Colonic mucosa (tissue), 4 donors: ENCODE data around the gene PLCH1. TPM values are rescaled to one million over a fixed set of nuclear protein-coding genes. Genes with fewer than 3 reads are reported as not detected.

ENCODE experiments used
- DNase-seq: peaks from one replicate; pipeline ENCODE4 v3.0.0-alpha.2; 2020
- H3K27ac ChIP-seq: fragments of 200-600 bp; one replicate; pipeline ENCODE4 v1.8.0; 2021
- H3K27me3 ChIP-seq: fragments of 200-600 bp; one replicate; pipeline ENCODE4 v1.8.0; 2021
- H3K36me3 ChIP-seq: fragments of 200-600 bp; one replicate; pipeline ENCODE4 v1.8.0; 2021
- H3K4me1 ChIP-seq: fragments of 200-600 bp; one replicate; pipeline ENCODE4 v1.8.0; 2021; ENCODE audit warnings: mild to moderate bottlenecking
- H3K4me3 ChIP-seq: fragments of 200-600 bp; one replicate; pipeline ENCODE4 v1.8.0; 2021
- H3K9ac ChIP-seq, 2 donors: one replicate each; pipeline ENCODE4 v1.7.0; 2013; ENCODE audit warnings: control low read depth in 2 of 2, low read depth in 2 of 2, low read length in 2 of 2
- H3K9me3 ChIP-seq: fragments of 200-600 bp; one replicate; pipeline ENCODE4 v1.8.0; 2021
- intact Hi-C: fragments of 100-400 bp; cut with DNase I; formaldehyde crosslinking; loops from one replicate; pipeline ENCODE4 v1.14.1; 2022
- total RNA-seq, 2 donors: library from RNA; stranded (reverse); fragmentation: NEBNext Ultra II Directional in 1 of 2; extraction: Animal tissue kit (Norgen Biotek cat#: 25700) in 1 of 2; gene quantifications; one replicate each; pipeline ENCODE4 v1.2.1, GENCODE V29; 2021
- TF ChIP-seq, protein P1 (sequence below): fragments of 200-600 bp; IDR thresholded peaks from one replicate; pipeline ENCODE4 v1.8.0; 2022; ENCODE audit warnings: antibody characterized with exemption, mild to moderate bottlenecking
- donor health status: healthy.
- donor health status: DM: no; HTN: no; CAD: no.
- donor health status: DM: no; HTN: no; CAD: no.

The PLCH1 gene
- total RNA-seq, 2 donors from 2014 or later, result 8.2 to 11.0 TPM

- H3K27ac ChIP-seq, result no peak overlapping the region
- H3K9ac ChIP-seq, result no peak overlapping the region
- TF ChIP-seq, protein P1, sequence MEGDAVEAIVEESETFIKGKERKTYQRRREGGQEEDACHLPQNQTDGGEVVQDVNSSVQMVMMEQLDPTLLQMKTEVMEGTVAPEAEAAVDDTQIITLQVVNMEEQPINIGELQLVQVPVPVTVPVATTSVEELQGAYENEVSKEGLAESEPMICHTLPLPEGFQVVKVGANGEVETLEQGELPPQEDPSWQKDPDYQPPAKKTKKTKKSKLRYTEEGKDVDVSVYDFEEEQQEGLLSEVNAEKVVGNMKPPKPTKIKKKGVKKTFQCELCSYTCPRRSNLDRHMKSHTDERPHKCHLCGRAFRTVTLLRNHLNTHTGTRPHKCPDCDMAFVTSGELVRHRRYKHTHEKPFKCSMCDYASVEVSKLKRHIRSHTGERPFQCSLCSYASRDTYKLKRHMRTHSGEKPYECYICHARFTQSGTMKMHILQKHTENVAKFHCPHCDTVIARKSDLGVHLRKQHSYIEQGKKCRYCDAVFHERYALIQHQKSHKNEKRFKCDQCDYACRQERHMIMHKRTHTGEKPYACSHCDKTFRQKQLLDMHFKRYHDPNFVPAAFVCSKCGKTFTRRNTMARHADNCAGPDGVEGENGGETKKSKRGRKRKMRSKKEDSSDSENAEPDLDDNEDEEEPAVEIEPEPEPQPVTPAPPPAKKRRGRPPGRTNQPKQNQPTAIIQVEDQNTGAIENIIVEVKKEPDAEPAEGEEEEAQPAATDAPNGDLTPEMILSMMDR, result no peak
- no peaks in the 10 kb centered on the region for H3K9me3 ChIP-seq
- intact Hi-C loops, result no loop called here
- no peaks in the 10 kb centered on the region for H3K27me3 ChIP-seq
- no peaks in the 10 kb centered on the region for H3K36me3 ChIP-seq
- no peaks in the 10 kb centered on the region for H3K4me1 ChIP-seq
- DNase-seq, result no peak
- no peak overlapping the region for H3K4me3 ChIP-seq
These were observed 321.1 kb downstream of the PLCH1 start for GRCh38 chr3:155423526-155424322.

- no peaks in the 10 kb centered on the region for H3K27me3 ChIP-seq
- DNase-seq, result no peak
- no peak overlapping the region for H3K9ac ChIP-seq
- no peaks in the 10 kb centered on the region for H3K4me1 ChIP-seq
- no peaks in the 10 kb centered on the region for H3K9me3 ChIP-seq
- H3K4me3 ChIP-seq, result no peak overlapping the region
- H3K27ac ChIP-seq, result no peak overlapping the region
- intact Hi-C loops, result no loop called here
- TF ChIP-seq, protein P1, result no peak
- no peaks in the 10 kb centered on the region for H3K36me3 ChIP-seq
These were observed 323.9 kb downstream of the PLCH1 start for GRCh38 chr3:155420881-155421486.

DNA sequence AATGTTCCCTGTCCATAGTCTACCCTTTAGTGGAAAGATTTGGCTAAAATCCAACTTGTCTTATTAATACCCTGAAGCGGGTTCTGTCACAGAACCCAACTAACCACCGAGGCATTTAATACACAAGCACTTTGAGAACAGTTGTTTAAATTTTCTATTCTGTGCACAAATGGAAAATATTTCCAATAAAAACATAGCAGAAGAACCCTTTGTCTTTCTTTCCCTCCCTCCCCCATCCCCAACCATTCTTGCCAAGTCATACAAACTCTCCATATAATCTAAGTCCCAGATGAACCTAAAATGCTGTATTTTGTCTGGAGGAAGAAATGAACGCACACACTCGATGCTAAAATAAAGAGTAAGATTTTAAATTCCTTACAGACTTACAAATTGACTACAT, 324.5 kb downstream of the PLCH1 start:
- Histone ChIP-seq H3K27me3 (no peaks in the 10 kb centered on the region), H3K36me3 (no peaks in the 10 kb centered on the region), H3K27ac (no peak overlapping the region), H3K9me3 (no peaks in the 10 kb centered on the region), H3K4me3 (no peak overlapping the region), H3K4me1 (no peaks in the 10 kb centered on the region), H3K9ac (no peak overlapping the region)
- TF ChIP-seq, protein P1, result no peak
- no peak for DNase-seq
- intact Hi-C loops, result no loop called here

- intact Hi-C loops, result no loop called here
- Histone ChIP-seq H3K4me3 (no peak overlapping the region), H3K36me3 (no peaks in the 10 kb centered on the region), H3K4me1 (no peaks in the 10 kb centered on the region), H3K9me3 (no peaks in the 10 kb centered on the region), H3K27ac (no peak overlapping the region), H3K9ac (no peak overlapping the region), H3K27me3 (no peaks in the 10 kb centered on the region)
- DNase-seq, result no peak
- TF ChIP-seq, protein P1, result no peak
These were observed 326.5 kb downstream of the PLCH1 start for GRCh38 chr3:155418407-155418806.

DNA sequence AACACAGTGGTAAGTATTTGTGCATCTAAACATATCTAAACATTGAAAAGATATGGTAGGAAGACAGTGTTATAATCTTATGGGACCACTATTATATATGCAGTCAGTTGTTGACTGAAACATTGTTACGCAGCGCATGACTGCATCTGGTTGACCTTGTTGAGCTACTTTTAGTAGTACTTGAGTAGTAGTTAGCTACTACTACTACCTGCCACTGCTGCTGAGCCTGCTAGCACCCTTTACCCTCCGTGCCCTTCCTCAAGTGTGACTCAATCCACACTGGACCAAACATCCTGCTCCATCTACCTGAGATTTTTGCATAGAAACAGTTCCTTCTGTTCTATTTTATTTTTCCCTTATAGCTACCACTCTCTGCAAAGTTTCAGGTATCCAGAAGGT, 327.8 kb downstream of the PLCH1 start:
- Histone ChIP-seq H3K27ac (no peak overlapping the region), H3K4me1 (no peaks in the 10 kb centered on the region), H3K4me3 (no peak overlapping the region), H3K9me3 (no peaks in the 10 kb centered on the region), H3K9ac (no peak overlapping the region), H3K27me3 (no peaks in the 10 kb centered on the region), H3K36me3 (no peaks in the 10 kb centered on the region)
- DNase-seq, result no peak
- intact Hi-C loops, result no loop called here
- TF ChIP-seq, protein P1, result no peak
